Testis (tissue), 2 donors: ENCODE results near the gene RIPOR2.

ENCODE experiments used
- POLR2A ChIP-seq: fragments of 450-650 bp; IDR thresholded peaks from one replicate; pipeline ENCODE4 v1.6.1; 2017; ENCODE audit warnings: antibody characterized with exemption, mild to moderate bottlenecking, moderate library complexity
- TF ChIP-seq, protein P1 (sequence below), 3 experiments: fragments of 450-650 bp in 2 of 3; fragments of 200-600 bp in 1 of 3; sonication (generic) in 1 of 3; IDR thresholded peaks; one replicate each; pipeline ENCODE4 v1.5.1; 2016 to 2019; ENCODE audit warnings: antibody characterized with exemption in 3 of 3, mild to moderate bottlenecking in 2 of 3, moderate library complexity in 1 of 3

GRCh38 chr6:24910961-24911725 lies 24.6 kb downstream of the RIPOR2 start:
- no peak for TF ChIP-seq POLR2A
- TF ChIP-seq, protein P1, sequence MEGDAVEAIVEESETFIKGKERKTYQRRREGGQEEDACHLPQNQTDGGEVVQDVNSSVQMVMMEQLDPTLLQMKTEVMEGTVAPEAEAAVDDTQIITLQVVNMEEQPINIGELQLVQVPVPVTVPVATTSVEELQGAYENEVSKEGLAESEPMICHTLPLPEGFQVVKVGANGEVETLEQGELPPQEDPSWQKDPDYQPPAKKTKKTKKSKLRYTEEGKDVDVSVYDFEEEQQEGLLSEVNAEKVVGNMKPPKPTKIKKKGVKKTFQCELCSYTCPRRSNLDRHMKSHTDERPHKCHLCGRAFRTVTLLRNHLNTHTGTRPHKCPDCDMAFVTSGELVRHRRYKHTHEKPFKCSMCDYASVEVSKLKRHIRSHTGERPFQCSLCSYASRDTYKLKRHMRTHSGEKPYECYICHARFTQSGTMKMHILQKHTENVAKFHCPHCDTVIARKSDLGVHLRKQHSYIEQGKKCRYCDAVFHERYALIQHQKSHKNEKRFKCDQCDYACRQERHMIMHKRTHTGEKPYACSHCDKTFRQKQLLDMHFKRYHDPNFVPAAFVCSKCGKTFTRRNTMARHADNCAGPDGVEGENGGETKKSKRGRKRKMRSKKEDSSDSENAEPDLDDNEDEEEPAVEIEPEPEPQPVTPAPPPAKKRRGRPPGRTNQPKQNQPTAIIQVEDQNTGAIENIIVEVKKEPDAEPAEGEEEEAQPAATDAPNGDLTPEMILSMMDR (IDR thresholded peaks at IDR 0.05) = no peak
